ENCODE data around the gene PAQR6. TPM values are rescaled to one million over a fixed set of nuclear protein-coding genes. Genes with fewer than 3 reads are reported as not detected.

Gene PAQR6
- total and polyA plus RNA-seq, 2 of the 8 experiments (the other 6 are each of a cell fraction or from before 2014, with no cell fraction given): 7.1 to 11.3 TPM

DNA sequence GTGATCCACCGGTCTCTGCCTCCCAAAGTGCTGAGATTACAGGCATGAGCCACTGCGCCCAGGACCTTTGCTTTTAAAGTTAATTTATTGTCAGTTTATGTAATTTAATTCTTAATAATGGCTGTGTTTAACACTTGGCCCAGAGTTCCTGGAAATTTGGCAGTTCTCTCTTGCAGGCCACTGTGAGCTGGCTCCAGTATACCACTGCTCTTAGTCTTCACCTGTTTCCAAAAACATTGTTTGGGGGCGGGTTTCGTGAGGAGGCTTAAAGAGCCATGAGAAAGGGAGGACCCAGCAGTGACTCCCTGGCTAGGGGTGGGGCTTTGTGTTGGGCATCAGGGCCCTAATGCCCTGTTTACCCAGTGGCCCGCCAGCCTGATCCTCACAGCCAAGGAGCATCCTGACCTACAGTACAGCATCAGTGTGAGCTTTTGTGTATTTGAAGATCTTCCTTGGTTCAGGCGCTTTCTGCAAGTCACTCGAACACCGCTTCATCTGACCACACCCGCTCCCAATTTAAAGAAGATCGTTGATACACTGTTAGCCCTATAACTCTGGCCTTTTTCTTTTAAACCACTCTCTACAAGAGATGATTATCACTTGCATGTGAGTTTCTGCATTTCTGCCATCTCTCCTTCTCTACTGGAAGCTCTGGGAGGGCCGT, 17.9 kb downstream of the PAQR6 start:
- DNase-seq (ENCODE audit: low read depth in 1 of 2, low spot score in 2 of 2): no peak
- H3K4me3 ChIP-seq (ENCODE audit: extremely low read depth in 1 of 4, insufficient read depth in 2 of 4, low read depth in 3 of 4, low read length in 4 of 4): no peak overlapping the region
- ChIA-PET POLR2A (ENCODE audit: partially characterized antibody) (interaction anchor here (0.6 to 12.7 kb wide), 10 partner anchors 11 to 984 kb away, joined by 3 to 82 read pairs (median 3); partner anchors contain the start of genes BGLAP, PAQR6 and PMF1), CTCF (ENCODE audit: partially characterized antibody) (interaction anchor here (1.1 to 47.2 kb wide), 5 partner anchors 10 to 134 kb away, joined by 3 to 1265 read pairs (median 3); partner anchors contain the start of gene SEMA4A)
- H3K23me2 ChIP-seq (ENCODE audit: low read depth, low read length): no peaks in the 10 kb centered on the region
- H3K56ac ChIP-seq (replicated peaks; ENCODE audit: insufficient read length, low read depth, low read length): no peak overlapping the region
- H2BK20ac ChIP-seq (ENCODE audit: low read length): no peak overlapping the region
- peaks cover 0 to 5% of the 10 kb centered on the region in 2 experiments for H4K20me1 ChIP-seq (replicated peaks in 1 of 2; ENCODE audit: control insufficient read depth in 1 of 2, insufficient read depth in 2 of 2, low read length in 2 of 2)
- H3K23ac ChIP-seq (ENCODE audit: insufficient read length): no peak overlapping the region
- H3K36me3 ChIP-seq (ENCODE audit: control insufficient read depth in 2 of 4, insufficient read depth in 4 of 4, low read length in 3 of 4): peaks cover 4 to 22% (median 10%) of the 10 kb centered on the region in 4 experiments; a peak in 6 of 8 replicates
- H3K9ac ChIP-seq (replicated peaks in 1 of 4; ENCODE audit: extremely low read depth in 1 of 4, low read depth in 3 of 4, low read length in 3 of 4): no peak overlapping the region
- H4K91ac ChIP-seq (replicated peaks; ENCODE audit: insufficient read length, low read length): no peak overlapping the region
- no peak overlapping the region for H2BK15ac ChIP-seq (ENCODE audit: low read length)
- H3K27ac ChIP-seq (ENCODE audit: low read depth, low read length): no peak overlapping the region
- no peak overlapping the region for H4K8ac ChIP-seq (ENCODE audit: extremely low read depth, insufficient read depth, low read length)
- no peak overlapping the region for H3K4ac ChIP-seq (replicated peaks; ENCODE audit: insufficient read length, low read depth, low read length)
- no peak overlapping the region for H2AFZ ChIP-seq (ENCODE audit: low read length)
- no peak for FAIRE-seq
- WGBS, 2 experiments (ENCODE audit: extremely low coverage in 1 of 2, insufficient coverage in 1 of 2, insufficient read length in 1 of 2, insufficient replicate concordance in 2 of 2, low coverage in 1 of 2, low lambda C conversion rate in 2 of 2, missing lambda C conversion rate in 1 of 2): 90% methylated on average over 11 of the region's 11 CpGs; no CpG with 5 or more reads in 1 of the 2 experiments
- H2BK12ac ChIP-seq (ENCODE audit: low read depth, low read length): no peak overlapping the region
- H3K9me3 ChIP-seq (ENCODE audit: insufficient read depth in 2 of 2, low read depth in 1 of 2, low read length in 1 of 2): no peaks in the 10 kb centered on the region
- H3K4me1 ChIP-seq (replicated peaks in 1 of 4; ENCODE audit: control insufficient read depth in 3 of 4, insufficient read depth in 4 of 4, low read length in 3 of 4): no peaks in the 10 kb centered on the region
- no peak overlapping the region for H3K4me2 ChIP-seq (ENCODE audit: insufficient read depth in 1 of 2, low read depth in 2 of 2, low read length in 2 of 2)
- H3K14ac ChIP-seq (ENCODE audit: insufficient read length): no peak overlapping the region
- H2AK5ac ChIP-seq (ENCODE audit: low read depth, low read length): no peak overlapping the region
- H3K79me2 ChIP-seq (ENCODE audit: control insufficient read depth in 1 of 2, insufficient read depth in 2 of 2, low read length in 2 of 2): 0 out of 4 replicates have a peak, but pooled peaks cover 0 to 8% of the 10 kb centered on the region in 2 experiments
- no peak overlapping the region for H3K18ac ChIP-seq (ENCODE audit: extremely low read depth, low read length)
- no peaks in the 10 kb centered on the region for H3K27me3 ChIP-seq (replicated peaks in 1 of 4; ENCODE audit: control insufficient read depth in 3 of 4, extremely low read depth in 1 of 4, insufficient read depth in 3 of 4, low read length in 3 of 4)
- no peak overlapping the region for H2BK5ac ChIP-seq (ENCODE audit: low read depth, low read length)
- no peak overlapping the region for H2BK120ac ChIP-seq (replicated peaks; ENCODE audit: low read depth, low read length)
- H3K79me1 ChIP-seq (ENCODE audit: low read depth, low read length): peaks cover 3% of the 10 kb centered on the region
- H4K5ac ChIP-seq (ENCODE audit: insufficient read length, low read depth, low read length): no peak overlapping the region
- no peak for TF ChIP-seq KDM5A (IDR thresholded peaks at IDR 0.05; ENCODE audit: low read length)
- no peak for TF ChIP-seq BACH1 (IDR thresholded peaks at IDR 0.05; ENCODE audit: low read length)
- TF ChIP-seq FOSL1 (IDR thresholded peaks at IDR 0.05; ENCODE audit: insufficient read depth, low read depth, low read length): no peak
- no peak for TF ChIP-seq KDM1A (IDR thresholded peaks at IDR 0.05; ENCODE audit: borderline replicate concordance, low read length)
- no peak for TF ChIP-seq HDAC6 (IDR thresholded peaks at IDR 0.05; ENCODE audit: low read depth, low read length)
- no peak for TF ChIP-seq NANOG (IDR thresholded peaks at IDR 0.05; ENCODE audit: insufficient read depth, low read depth, low read length, poor library complexity, severe bottlenecking)
- TF ChIP-seq, protein P1, sequence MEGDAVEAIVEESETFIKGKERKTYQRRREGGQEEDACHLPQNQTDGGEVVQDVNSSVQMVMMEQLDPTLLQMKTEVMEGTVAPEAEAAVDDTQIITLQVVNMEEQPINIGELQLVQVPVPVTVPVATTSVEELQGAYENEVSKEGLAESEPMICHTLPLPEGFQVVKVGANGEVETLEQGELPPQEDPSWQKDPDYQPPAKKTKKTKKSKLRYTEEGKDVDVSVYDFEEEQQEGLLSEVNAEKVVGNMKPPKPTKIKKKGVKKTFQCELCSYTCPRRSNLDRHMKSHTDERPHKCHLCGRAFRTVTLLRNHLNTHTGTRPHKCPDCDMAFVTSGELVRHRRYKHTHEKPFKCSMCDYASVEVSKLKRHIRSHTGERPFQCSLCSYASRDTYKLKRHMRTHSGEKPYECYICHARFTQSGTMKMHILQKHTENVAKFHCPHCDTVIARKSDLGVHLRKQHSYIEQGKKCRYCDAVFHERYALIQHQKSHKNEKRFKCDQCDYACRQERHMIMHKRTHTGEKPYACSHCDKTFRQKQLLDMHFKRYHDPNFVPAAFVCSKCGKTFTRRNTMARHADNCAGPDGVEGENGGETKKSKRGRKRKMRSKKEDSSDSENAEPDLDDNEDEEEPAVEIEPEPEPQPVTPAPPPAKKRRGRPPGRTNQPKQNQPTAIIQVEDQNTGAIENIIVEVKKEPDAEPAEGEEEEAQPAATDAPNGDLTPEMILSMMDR (IDR thresholded peaks at IDR 0.05; ENCODE audit: control extremely low read depth in 1 of 3, insufficient read depth in 1 of 3, low read depth in 1 of 3, low read length in 3 of 3): no peak
- TF ChIP-seq ZNF274 (IDR thresholded peaks at IDR 0.05; ENCODE audit: borderline replicate concordance, extremely low read depth, low read length): no peak
- no peak for TF ChIP-seq RXRA (IDR thresholded peaks at IDR 0.05; ENCODE audit: insufficient read depth, low read depth, low read length)
- no peak for TF ChIP-seq TCF12 (IDR thresholded peaks at IDR 0.05; ENCODE audit: low read depth, low read length)
